Stimulated activated CD4-positive, alpha-beta T cell treated with anti-CD3 and anti-CD28 coated beads, TNF-alpha, amount 100 ng/mL, for 4 hours (primary cell): ENCODE measurements around the gene RBM22.

Experiments used
- DNase-seq, 3 experiments: peaks; one replicate each; pipeline ENCODE4 v3.0.0-alpha.2; 2020; ENCODE audit warnings: low read depth in 3 of 3

RBM22 gene

GRCh38 chr5:150651924-150652671 is 48.8 kb downstream of the RBM22 start:
- DNase-seq = no peak

DNA sequence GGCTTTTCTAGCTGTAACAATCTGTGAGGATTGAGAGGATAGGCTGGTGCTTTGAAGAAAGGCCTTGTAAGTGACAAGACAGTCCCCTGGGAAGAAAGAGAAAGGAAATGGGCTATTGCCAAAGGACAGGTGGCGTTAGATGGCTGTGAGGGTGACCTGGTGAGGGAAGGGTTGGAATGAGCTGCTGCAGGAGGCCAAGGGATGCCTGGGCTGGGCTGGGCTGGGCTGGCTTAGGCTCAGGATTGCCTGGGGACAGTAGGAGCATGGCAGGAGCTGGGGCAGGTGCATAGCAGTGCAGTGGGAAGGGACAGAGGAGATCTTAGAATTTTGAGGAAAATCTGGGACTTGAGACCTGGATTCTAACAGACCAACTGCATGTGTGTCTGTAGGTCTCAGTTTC is 49.5 kb downstream of the RBM22 start:
- no peak for DNase-seq

GRCh38 chr5:150650021-150651006 is 50.5 kb downstream of the RBM22 start:
- no peak for DNase-seq

DNA sequence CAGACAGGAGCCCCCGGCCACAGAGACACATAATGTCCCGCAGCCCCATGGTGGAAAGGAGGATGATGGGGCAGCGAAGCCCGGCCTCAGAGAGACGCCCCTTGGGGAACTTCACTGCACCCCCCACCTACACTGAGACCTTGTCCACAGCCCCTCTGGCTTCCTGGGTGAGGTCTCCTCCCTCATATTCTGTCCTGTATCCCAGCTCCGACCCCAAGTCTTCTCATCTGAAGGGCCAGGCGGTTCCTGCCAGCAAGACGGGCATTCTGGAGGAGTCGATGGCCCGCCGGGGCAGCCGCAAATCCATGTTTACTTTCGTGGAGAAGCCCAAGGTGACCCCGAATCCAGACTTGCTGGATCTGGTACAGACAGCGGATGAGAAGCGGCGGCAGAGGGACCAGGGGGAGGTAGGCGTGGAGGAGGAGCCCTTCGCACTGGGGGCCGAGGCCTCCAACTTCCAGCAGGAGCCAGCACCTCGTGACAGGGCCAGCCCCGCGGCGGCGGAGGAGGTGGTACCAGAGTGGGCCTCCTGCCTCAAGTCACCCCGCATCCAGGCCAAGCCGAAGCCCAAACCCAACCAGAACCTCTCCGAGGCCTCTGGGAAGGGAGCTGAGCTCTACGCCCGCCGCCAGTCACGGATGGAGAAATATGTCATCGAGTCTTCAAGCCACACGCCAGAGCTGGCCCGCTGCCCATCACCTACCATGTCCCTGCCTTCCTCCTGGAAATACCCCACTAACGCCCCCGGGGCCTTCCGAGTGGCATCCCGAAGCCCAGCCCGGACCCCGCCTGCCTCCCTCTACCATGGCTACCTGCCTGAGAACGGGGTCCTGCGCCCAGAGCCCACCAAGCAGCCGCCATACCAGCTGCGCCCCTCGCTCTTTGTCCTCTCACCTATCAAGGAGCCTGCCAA is 51.5 kb downstream of the RBM22 start:
- DNase-seq = no peak

- DNase-seq = no peak
Measured at GRCh38 chr5:150648294-150649107, 52.4 kb downstream of the RBM22 start.

- no peak for DNase-seq
Measured at GRCh38 chr5:150647275-150648251, 53.3 kb downstream of the RBM22 start.

DNA sequence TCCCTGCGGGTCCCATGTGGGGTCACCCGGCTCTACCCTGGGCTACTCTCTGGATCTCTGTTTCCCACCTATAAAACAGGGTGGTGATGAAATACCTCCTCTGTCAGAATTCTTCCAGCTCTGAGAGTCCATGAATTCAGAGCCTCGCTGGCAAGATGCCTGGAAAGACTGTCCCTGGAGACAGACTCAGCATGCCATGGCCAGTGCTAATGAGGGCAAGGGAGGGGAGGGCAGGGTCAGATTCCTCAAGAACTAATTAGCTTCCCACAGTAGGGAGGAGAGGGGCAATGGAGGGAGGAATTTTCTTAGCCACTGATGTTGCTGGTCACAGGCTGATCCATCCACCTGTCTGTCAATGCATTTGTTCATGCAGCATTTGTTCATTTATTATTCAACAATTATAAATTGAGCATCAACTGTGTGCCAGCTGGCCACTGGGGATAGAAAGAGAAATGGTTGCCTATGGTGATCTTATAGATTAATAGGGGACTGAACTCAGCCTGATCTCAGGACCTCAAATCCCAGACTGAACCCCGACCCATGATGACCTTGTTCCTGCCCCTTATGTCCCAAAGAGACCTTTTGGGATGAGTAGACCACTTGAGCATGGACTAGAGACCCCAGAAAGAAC is 55.7 kb downstream of the RBM22 start:
- DNase-seq = no peak

- no peak for DNase-seq
Measured at GRCh38 chr5:150644514-150644913, 56.3 kb downstream of the RBM22 start.

- DNase-seq = no peak
Measured at GRCh38 chr5:150644058-150644457, 56.8 kb downstream of the RBM22 start.

DNA sequence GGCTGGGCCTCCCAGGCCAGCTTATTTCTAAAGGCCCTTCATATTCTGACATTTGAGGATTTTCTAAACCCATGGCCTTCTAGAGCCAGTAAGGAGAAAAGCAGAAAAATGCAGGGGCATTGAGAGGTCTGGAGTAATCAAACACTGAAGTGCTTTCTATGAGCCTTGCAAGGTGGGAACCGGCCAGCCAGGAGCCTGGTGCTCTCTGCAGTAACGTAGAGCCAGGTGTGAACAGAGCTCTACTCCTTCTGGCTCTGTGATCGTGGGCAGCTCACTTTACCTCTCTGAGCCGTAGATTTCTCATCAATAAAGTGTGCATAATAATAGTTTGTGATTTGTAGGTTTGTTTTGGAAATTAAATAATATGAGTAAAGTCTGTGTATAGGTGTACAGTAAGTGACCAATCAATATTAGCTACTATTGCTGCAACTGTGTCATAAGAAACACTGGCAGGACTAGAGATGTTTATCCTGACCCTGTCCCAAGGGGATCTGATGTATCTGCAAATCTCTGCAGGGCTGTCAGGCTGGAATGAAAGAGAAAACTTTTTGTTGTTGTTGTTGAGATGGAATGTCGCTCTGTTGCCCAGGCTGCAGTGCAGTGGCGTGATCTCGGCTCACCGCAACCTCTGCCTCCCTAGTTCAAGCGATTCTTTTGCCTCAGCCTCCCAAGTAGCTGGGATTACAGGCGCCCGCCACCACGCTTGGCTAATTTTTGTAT is 57.7 kb downstream of the RBM22 start:
- no peak for DNase-seq

GRCh38 chr5:150642567-150642927 is 58.3 kb downstream of the RBM22 start:
- DNase-seq = no peak

- no peak for DNase-seq
Measured at GRCh38 chr5:150641824-150642566, 58.9 kb downstream of the RBM22 start.

GRCh38 chr5:150641006-150641570 is 59.8 kb downstream of the RBM22 start:
- no peak for DNase-seq
